Neural progenitor cell (in vitro differentiated cells): ENCODE measurements around the gene SLC7A6OS.

Experiments
- CTCF ChIP-seq: fragments of 200-600 bp; sonication (generic); IDR thresholded peaks from 2 replicates; pipeline ENCODE4 v1.5.1; 2017; ENCODE audit warnings: antibody characterized with exemption, mild to moderate bottlenecking
- EZH2 ChIP-seq: fragments of 200-600 bp; sonication (generic); IDR thresholded peaks from 2 replicates; pipeline ENCODE4 v1.6.1; 2017; ENCODE audit warnings: antibody characterized with exemption, mild to moderate bottlenecking, moderate library complexity

GRCh38 chr16:68257251-68257905 lies 53.4 kb downstream of the SLC7A6OS start:
- no peak for TF ChIP-seq EZH2
- TF ChIP-seq CTCF: no peak
